Stimulated activated CD8-positive, alpha-beta memory T cell treated with anti-CD3 and anti-CD28 coated beads, Interleukin-7, amount 100 ng/mL, for 48 hours (primary cell): Measurements from ENCODE around the gene IQSEC1.

Source experiments
- DNase-seq, 2 donors: peaks; one replicate each; pipeline ENCODE4 v3.0.0-alpha.2; 2020; ENCODE audit warnings: low read depth in 1 of 2; ENCODE audit errors: extremely low read depth in 1 of 2

IQSEC1 gene

DNA sequence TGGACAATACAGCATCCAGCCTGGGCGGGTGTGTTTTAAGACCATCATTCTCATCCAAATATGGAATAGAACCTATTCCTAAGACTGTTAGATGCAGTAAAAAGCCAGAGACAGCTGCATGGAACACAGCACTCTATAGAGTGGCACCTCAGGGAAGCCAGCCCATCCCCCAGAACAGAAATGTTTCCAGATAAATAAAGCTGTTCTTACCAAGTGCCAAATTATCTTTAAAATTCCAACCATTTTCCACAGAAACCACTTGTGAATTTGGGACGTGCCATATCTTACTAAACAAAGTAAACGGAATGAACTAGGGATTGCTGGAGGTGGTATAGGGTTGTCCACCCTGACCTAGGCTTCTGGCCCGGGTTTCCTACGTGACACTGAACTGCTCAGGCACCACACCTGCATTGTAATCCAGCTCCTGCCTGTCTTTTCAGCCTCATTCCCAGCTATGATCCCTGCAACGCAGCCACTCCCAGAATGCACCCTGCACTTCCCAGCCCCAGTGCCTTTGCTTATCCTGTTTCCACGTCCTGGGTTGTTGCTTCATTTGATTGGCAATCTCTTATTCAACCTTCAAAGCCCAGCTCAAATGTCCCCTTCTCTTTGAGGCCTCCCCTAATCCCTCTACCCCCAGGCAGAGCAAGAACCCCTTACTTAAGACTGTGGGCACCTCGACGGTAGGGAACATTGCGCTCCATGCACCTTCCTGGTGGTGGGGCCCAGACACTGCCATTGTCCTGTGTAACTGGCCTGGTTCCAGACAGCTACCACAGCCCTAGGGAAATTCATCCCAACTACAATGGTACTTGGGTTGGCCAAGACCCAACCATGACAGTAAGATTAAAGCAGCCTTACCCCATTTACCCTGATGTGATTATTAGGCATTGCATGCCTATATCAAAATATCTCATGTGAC, 100.2 kb downstream of the IQSEC1 start:
- DNase-seq = no peak

DNA sequence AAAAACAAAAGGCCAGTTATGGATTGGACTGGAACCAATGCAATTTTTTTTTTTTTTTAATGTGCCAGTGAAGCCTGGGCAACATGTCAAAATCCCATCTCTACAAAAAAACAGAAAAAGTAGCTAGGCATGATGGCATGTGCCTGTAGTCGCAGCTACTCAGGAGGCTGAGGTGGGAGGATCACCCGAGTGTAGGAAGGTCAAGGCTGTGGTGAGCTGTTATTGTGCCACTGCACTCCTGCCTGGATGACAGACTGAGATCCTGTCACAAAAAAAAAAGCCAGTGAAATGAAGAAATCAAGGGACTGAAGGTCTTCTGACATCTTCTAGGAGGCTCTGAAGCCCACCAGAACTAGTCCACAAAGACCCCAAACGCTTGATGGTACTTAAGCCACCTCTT, 101.2 kb downstream of the IQSEC1 start:
- no peak for DNase-seq

DNA sequence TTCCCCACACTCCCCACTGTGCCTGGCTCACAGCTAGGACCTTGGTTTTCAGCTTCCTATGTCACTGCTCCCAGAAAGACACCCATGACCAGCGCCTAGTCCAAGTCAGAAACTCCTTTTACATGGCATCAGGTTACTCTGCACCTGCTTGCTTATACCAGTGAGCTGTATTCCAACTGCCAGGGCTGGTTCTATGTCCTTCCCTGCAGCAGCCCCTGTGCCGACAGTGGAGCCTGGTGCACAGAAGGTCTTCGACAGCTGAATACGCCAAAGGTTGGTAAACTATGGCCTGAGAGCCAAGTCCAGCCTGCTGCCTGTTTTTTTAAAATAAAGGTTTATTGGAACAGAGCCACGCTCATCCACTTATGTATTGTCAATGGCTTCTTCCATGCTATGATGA, 102.5 kb downstream of the IQSEC1 start:
- no peak for DNase-seq

DNA sequence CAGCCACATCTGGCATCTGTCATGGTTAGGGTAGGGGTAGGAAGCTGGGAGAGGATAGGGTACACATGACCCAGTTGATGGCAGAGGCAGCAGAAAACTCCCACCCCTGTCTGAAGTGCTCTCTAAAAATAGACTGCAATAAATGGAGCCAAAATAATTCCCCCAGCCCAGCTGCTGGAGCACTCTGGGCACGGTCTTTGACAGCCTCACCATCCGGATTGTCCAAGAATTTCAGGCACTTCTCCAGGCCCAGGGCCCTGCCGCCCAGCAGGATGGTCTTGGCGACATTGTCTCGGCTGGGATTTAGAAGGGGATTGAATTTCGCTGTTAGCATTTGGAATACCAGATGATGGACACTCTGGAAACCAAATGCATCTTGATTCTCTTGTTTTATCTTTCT, 103.7 kb downstream of the IQSEC1 start:
- DNase-seq = no peak

DNA sequence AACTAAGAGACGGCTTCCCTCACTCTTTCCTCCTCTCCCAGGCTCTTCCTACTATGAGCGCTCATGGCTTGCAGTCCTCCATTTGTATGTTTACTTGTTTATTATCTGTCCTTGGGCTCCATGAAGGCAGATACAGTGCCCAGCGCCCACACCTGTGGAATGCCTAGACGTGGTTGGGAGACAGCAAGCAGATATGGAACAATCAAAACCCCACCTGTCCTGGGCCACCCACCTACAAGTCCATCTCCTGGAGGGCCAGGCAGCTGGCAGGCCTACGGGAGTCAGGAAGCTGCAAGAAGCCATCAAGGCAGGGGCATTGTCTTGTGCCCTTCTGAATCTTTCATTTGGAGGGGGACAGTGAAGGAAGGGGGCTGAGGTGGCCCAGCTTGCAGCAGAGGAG, 104.7 kb downstream of the IQSEC1 start:
- no peak for DNase-seq

DNA sequence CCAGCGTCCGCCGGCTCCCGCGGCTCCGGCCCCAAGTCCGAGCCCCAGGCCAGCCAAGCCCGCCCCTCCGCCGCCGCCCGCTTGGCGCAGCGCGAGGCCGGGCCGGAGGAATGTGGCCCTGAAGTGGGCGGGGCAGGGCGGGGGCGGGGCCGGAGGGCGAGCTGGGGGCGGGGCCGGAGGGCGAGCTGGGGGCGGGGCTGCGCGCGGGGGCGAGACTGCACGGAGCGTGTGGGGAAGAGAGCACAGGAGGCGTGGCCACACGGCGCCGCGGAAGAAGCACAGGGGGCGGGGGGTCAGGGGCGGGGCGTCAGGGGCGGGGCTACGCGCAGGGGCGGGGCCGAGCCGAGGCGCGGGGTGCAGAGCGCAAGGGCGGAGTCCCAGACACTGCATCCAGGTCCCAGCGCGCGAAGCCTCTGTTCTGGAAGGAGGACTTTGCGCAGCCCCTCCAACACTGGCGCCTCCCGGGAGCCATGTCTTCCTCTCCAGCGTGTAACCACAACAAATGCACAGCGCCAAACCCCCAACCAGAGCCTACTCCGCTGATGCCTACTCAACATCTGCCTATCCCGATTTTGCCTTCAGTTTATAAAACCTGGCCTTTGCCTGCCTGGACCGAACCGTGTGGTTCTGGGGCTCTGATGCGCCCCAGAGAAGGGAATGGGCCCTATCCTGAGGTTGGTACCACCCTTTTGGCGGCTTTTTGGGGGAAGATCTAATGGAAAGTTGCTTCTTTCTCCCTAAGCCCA, 105.5 kb downstream of the IQSEC1 start:
- peak; percentile 68 to 80 for DNase-seq

DNA sequence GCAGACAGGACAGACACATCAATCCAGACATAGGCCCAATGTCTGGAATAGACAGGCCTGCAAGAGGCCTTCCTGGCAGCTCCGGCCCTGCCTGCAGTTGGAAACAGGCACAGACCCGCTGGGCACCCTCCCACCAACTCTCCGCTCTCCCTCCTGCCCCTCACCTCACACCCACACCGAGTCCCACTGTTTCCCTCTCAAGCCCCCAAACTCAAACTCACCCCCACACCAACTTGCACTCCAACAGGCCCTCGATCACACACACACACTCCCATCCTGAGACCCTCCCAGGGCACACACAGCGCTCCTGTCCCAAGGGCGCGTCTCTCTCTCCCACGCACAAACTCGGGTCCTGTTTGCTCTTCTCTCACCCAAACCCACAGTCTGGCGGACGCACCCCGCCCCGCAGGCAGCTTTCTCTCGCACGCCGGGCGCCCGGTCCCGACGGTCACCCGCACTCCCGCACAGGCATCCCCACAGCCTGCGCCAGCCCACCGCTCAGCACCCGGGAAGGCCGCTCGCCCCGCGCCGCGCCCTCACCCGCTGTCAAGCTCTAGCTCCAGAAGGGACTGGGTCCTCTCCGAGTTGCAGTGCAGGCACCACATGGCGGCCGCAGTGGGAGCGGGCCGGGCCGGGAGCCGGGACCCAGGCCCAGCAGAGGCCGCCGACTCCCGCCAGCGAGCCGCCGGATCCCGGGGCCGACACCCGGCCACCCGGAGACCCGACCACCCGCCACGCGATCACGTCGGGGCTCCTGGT, 106.2 kb downstream of the IQSEC1 start:
- no peak for DNase-seq

DNA sequence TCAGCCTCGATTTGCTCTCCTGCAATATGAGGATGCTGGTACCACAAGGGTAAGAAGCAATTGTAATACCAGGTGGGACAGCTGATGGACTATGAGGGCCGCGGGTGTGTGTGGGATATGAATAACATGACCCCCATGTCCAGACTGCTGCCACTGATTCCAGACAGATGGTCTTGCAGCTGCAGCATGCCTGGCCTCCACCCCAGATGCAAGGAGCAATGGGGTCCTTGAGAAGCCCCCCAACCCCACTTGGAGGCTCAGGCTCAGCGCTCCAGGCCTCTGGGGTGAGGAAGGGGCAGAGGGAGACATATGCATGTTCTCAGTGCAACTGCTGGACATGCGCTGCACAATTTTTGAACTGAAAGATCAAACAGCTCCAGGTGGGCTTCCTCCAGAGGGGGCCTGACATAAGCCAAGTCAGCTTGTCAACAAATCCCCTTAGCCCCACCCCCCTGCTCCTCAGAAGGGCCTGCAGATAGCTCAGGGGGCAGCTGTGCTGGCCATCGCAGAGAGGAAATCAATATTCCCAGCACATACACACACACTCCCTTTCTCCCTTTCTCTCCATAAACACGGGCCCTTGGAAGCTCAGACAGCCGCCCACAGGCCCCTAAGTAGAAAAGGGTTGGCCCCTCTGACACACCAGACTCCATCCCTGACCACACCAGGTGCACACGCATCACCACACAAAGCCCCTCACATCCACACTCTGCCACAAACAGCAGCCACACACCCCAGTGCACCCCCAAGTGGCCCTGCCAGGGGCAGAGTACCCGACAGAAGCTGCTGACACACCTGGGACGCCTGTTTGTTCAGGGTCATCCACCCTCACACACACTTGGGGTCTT, 107.0 kb downstream of the IQSEC1 start:
- no peak for DNase-seq

DNA sequence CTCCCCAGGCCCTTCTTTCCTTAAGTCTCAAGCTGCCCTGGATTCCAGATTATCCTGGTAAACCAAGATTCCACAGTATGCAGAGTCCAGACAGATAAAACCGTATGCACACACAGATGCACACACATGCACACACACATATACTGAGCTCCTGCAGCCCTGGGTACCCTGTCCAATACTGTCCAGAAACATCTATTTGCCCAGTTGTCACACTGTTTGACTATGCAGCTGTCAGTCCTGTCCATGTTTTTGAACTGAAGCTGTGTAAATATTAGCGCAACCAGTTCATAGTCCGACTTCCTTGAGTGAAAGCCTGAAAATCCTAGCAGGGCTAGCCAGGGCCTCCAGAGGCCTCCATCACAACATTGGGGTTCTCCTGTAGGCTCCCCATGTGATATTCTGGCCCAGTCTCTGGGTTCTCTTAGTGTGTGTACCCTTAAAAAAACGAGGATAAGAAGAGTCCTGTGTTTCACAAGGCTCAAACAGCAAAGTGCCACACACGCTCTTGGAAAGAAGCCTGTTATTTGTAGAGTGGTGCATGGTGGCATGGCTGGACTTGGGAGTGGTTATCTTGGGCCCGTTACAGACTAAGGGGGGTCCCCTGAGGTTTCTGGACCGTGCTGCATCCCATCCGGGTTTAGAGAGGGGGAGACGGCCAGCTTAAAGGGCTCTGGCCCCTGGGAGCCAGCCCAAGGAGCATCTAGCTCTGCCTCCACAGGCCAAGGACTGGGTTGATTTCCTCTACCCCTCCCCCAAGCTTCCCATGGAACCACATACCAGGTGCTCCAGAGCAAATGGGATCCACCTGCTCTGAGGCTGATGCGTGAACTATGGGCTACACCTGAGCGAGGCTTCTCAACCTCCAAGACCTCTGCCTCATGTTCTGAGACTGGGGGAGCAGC, 108.3 kb downstream of the IQSEC1 start:
- DNase-seq = no peak

DNA sequence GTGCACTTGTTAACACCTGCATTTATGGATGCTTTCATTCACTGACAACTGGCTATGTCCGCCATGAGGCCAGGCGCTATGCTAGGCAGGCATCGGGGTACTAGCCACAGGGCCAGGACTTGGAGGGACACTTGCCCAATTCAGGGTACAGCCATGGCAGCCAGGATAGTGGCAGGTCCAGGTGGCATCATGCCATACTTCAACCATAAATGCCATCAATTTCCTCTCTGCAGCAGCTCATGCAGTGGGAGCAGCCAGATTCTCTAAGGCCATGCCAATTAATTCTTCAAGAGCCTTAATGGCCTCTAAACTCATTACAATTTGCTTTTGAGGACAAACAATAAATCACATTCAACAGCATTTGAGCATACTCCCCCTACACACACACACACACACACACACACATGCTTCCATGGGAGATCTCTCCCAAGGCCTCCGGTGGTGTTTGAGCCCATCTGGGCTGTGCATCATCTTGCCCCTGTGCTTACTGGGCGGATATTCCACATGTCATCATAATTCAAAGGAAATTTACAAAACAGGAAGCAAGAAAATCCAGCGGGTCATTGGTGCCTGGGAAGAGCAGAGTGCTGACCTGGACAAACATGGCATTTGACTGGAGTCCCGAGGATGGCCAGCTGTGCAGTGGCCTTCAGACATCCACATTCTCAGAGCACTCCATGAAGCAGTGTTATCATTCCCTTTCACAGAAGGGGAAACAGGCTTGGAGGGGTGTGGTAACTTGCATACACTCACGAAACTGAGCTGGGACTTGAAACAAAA, 109.1 kb downstream of the IQSEC1 start:
- DNase-seq = no peak

DNA sequence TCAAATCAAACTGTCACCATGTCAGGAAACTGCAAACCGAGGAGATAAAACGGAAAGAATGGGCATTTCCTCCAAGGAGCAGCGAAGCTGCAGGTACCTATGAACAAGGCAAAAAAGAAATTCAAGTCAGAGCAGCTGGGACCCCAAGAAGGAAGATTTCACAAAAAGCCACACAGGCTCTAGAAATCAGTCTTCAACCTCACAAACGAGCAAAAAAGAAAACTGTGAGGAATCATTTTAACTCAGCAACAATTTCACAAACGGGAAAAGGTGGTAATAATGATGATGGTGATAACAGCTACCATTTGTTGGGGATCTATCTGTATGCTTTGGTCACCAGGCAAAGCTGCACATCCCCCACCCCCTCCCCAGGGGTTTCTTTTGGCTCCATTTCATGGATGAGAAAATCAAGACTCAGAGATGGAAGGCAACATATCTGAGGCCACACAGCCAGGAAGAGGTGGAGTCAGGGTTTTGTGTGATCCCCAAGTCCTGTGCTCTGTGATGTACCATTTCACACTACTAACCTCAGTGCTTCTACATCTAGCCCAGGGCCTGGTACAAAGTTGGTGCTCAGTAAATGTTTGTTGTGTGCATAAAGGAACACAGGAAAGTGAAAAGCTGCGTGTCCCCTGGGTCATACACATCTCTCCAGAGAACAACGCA, 109.9 kb downstream of the IQSEC1 start:
- no peak for DNase-seq

DNA sequence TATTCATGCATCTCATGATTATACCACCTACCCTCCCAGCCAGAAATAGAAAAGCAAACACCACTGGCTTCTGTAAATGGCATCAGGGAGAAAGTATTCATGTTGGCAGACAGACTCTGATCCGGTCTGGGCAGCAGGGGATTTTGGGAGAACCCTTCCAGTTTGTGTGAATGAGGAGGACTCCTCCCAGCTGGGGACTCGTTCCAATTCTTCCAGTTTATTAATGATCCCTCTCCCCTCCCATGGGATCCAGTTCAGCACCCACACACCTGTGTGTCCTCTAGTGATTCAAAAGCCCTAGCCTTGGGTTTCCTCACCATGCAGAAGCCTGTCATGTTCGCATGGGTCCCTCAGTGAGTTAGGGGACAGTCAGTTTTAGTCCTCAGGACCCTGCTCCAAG, 110.9 kb downstream of the IQSEC1 start:
- no peak for DNase-seq

DNA sequence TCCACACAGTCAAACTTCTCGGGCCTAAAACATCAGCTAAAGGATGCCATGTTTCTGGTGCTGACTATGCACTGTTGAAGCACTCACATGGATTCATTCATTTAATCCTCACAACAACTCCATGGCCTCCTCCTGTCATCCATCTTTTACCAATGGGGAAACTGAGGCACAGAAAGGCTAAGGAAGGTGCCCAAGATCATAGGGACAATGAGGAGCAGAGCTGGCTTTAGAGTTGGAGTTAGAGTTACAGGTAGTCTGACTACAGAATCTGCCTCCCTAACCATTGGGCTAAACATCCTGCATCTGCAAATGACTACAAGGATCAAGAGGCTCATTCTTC, 111.6 kb downstream of the IQSEC1 start:
- DNase-seq = no peak

DNA sequence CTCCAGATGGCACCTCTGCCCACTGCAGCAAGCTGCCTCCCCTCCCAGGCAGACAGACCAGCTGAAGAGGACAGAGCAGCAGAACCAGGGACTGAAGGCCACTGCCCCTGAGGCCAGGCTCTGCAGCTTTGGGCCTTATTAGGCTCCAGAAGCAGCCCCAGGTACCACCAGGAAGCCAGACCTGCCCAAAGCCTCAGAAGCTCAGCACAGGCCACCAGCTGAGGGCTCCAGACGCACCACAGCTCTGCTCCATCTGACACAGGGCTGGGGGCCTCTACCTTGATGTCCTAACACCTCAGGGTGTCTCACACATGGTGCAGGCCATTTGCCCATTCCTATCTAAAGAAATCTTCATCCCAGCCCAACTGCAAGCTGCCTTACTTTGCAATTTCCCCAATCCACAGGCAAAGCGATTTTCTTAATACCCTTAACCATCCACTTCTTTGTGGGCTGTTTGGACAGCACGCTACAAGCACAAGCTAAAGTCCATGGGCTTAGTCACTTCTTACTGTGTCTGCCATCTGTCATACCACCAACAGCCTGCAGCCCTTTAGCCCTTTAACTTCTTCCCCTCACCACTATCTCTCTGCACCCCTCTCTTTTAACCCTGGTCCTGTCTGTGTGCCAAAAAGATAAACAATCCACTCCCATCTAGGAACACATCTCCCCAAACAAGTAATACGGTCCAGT, 112.1 kb downstream of the IQSEC1 start:
- DNase-seq = no peak

DNA sequence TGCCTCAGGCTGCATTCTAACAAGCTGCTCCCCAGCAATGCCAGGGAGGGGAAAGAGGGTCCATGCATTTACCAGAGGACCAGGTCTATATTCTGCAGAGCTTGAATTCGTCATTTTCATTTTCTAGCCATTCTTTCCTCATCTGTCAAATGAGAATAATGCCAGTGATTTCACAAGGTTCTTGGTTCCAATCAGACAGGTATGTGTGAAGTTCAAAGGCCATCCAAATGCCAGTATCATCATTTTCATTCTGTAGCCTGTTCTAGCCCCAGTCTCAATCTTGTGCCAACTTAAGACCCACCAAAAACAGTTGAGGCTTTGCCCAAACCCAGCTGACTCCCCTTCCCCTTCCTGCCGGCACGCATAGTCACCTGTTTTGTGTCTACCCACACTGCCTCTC, 112.7 kb downstream of the IQSEC1 start:
- no peak for DNase-seq

DNA sequence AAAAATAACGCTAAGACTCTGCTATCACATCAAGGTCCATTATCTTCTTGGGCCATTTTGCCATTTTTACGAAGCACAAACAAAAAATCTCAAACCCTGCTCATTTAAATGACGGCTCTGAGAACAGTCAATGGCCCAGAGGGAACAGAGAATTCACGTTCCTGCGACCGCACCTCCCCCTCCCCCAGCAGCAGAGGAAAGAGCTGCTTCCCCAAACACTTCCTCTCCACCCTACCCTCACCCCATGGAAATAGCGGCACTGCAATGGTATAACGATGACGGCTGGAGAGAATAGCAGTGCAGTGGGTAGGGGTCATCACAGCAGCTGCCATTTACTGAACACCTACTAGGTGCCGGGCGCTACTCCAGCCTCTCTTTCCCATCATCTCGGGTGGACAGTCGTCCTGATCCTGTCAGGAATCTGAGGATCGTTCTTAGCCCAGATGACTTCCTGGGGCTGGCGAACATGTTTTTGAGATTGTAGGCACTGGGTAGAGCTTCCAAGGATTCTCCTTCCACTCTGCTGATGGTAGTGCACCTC, 113.3 kb downstream of the IQSEC1 start:
- DNase-seq = no peak

DNA sequence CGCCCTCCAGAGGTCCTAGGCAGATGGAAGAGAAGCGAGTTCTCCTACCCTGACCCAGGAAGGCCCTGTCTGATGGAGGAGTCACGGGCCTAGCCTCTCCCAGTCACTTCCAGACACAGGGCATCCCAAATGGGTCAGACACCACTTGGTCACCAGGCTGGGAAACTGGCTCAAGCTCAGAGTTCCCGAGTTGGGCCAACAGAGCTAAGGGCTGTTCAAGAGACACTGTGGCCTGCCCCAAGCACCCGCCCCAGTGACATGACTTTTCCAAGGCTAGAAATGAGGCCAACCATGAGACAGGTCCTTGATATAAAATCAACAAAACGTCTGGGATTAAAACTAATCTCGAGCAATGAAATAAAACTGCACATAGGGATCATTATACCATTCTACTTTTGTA, 113.8 kb downstream of the IQSEC1 start:
- no peak for DNase-seq
